K562 (cell line): ENCODE measurements around the gene LARP4B. TPM values are rescaled to one million over a fixed set of nuclear protein-coding genes. Genes with fewer than 3 reads are reported as not detected.

ENCODE experiments used
- ATAC-seq: fragments of 200-7000 bp; cut with Tn5 transposase; 3 replicates; pipeline ENCODE4 v1.9.1; 2020; ENCODE audit warnings: moderate library complexity
- BruUV-seq: library from RNA; stranded (reverse); fragments of 400-500 nt; replicated peaks from 2 replicates; lab custom pipeline; 2021; lab: Mats Ljungman, UMichigan
- CTCF ChIA-PET: fragments of 300-600 bp; formaldehyde crosslinking; extraction: SDS; loops from one replicate; lab custom pipeline; 2021; ENCODE audit warnings: low intra/inter-chr PET ratio; lab: Yijun Ruan, JAX
- POLR2A ChIA-PET: fragments of 300-600, 350-650 bp; sonication (Branson Sonifier 250); formaldehyde crosslinking; extraction: SDS; loops from one replicate; lab custom pipeline; 2021; ENCODE audit warnings: antibody characterized with exemption, inconsistent platforms; lab: Yijun Ruan, JAX
- DNase-seq, 4 experiments: peaks; one replicate each; pipeline versions ENCODE4 v3.0.0 to v3.0.0-alpha.2; 2011 to 2018; ENCODE audit warnings: low spot score in 3 of 4, mixed read lengths in 3 of 4; ENCODE audit errors: extremely low read depth in 1 of 4
- FAIRE-seq: peaks from 2 replicates; lab custom pipeline; 2011; peaks lifted over from hg19 to GRCh38; lab: Jason Lieb, UNC
- H2AFZ ChIP-seq: 2 replicates; pipeline ENCODE4 v1.6.0; 2011; ENCODE audit warnings: low read depth, low read length, control low read depth, inconsistent platforms
- H3K27ac ChIP-seq: fragments of 200-600 bp; 3 replicates; pipeline ENCODE4 v1.8.0; 2011; ENCODE audit warnings: low read depth, mild to moderate bottlenecking, control low read depth, inconsistent platforms, low read length, moderate library complexity, mixed read lengths; ENCODE audit errors: extremely low read depth
- H3K27me3 ChIP-seq, 2 experiments: fragments of 300-600 bp in 1 of 2; 2 replicates in 1 of 2; 3 replicates in 1 of 2; pipeline versions ENCODE4 v1.6.0 to v1.8.0; 2011; ENCODE audit warnings: inconsistent platforms in 2 of 2, low read length in 2 of 2, mild to moderate bottlenecking in 1 of 2, mixed read lengths in 1 of 2, moderate library complexity in 1 of 2; ENCODE audit not compliant: control insufficient read depth in 2 of 2, insufficient read depth in 2 of 2
- H3K36me3 ChIP-seq: fragments of 300-600 bp; 3 replicates; pipeline ENCODE4 v1.8.0; 2011; ENCODE audit warnings: mild to moderate bottlenecking, low read length, inconsistent platforms; ENCODE audit not compliant: control insufficient read depth, insufficient read depth
- H3K4me1 ChIP-seq, 2 experiments: fragments of 200-600 bp in 1 of 2; replicated peaks in 1 of 2; 2 replicates in 1 of 2; 3 replicates in 1 of 2; pipeline versions ENCODE4 v1.5.1 to v1.8.0; 2011; ENCODE audit warnings: inconsistent platforms in 2 of 2, low read length in 2 of 2, mild to moderate bottlenecking in 1 of 2, mixed read lengths in 1 of 2, moderate library complexity in 1 of 2; ENCODE audit not compliant: control insufficient read depth in 2 of 2, insufficient read depth in 2 of 2
- H3K4me2 ChIP-seq: 2 replicates; pipeline ENCODE4 v1.6.1; 2011; ENCODE audit warnings: low read length, control low read depth, inconsistent platforms, mixed read lengths; ENCODE audit not compliant: insufficient read depth
- H3K4me3 ChIP-seq: fragments of 200-600 bp; sonication (generic), shearing (Covaris generic); 2 replicates; pipeline ENCODE4 v1.5.1; 2016; ENCODE audit warnings: control low read depth, inconsistent platforms
- H3K79me2 ChIP-seq: fragments of 200-600 bp; 3 replicates; pipeline ENCODE4 v1.8.0; 2011; ENCODE audit warnings: low read length, inconsistent platforms; ENCODE audit not compliant: control insufficient read depth, insufficient read depth
- H3K9ac ChIP-seq, 2 experiments: 2 replicates each; pipeline versions ENCODE4 v1.6.0 to v1.6.1; 2011; ENCODE audit warnings: low read depth in 2 of 2, low read length in 2 of 2, control low read depth in 1 of 2, inconsistent platforms in 1 of 2, mild to moderate bottlenecking in 1 of 2, mixed read lengths in 1 of 2; ENCODE audit not compliant: insufficient read depth in 1 of 2
- H3K9me1 ChIP-seq: one replicate; pipeline ENCODE4 v1.6.0; 2011; ENCODE audit warnings: inconsistent platforms, mild to moderate bottlenecking, low read length, moderate library complexity; ENCODE audit not compliant: control insufficient read depth, insufficient read depth
- H3K9me3 ChIP-seq: replicated peaks from 2 replicates; pipeline ENCODE4 v1.5.1; 2011; ENCODE audit warnings: low read depth, low read length, inconsistent platforms; ENCODE audit not compliant: control insufficient read depth, insufficient read depth
- H4K20me1 ChIP-seq: replicated peaks from 2 replicates; pipeline ENCODE4 v1.6.1; 2011; ENCODE audit warnings: low read length, inconsistent platforms, mixed read lengths; ENCODE audit not compliant: control insufficient read depth, insufficient read depth
- BCOR ChIP-seq: fragments of 450-650 bp; IDR thresholded peaks from 2 replicates; pipeline ENCODE4 v1.6.1; 2016
- ERF ChIP-seq: fragments of 450-650 bp; formaldehyde crosslinking; IDR thresholded peaks from 2 replicates; pipeline ENCODE4 v1.4.0; 2020; ENCODE audit warnings: mild to moderate bottlenecking, mixed read lengths
- FOS ChIP-seq: IDR thresholded peaks from 3 replicates; pipeline ENCODE4 v1.6.1; 2011; ENCODE audit not compliant: insufficient read length; ENCODE audit errors: extremely low read depth
- HMG20B ChIP-seq: fragments of 250-450 bp; sonication (Bioruptor Pico); IDR thresholded peaks from 2 replicates; pipeline ENCODE4 v1.5.0; 2021; ENCODE audit warnings: mild to moderate bottlenecking
- ILK ChIP-seq: fragments of 450-650 bp; IDR thresholded peaks from 2 replicates; pipeline ENCODE4 v1.6.1; 2016; ENCODE audit warnings: missing genetic modification characterization, low read depth, mild to moderate bottlenecking, missing compliant biosample characterization, moderate library complexity, borderline replicate concordance
- KLF10 ChIP-seq: fragments of 250-450 bp; sonication (Bioruptor Pico); IDR thresholded peaks from 2 replicates; pipeline ENCODE4 v1.6.1; 2021; ENCODE audit warnings: matching md5 sums
- MECOM ChIP-seq: fragments of 250-450 bp; sonication (Bioruptor Pico); IDR thresholded peaks from 2 replicates; pipeline ENCODE4 v1.8.0; 2022; ENCODE audit warnings: inconsistent platforms
- SNAPC5 ChIP-seq: fragments of 250-450 bp; sonication (Bioruptor Pico); IDR thresholded peaks from 2 replicates; pipeline ENCODE4 v1.8.0; 2021; ENCODE audit warnings: moderate library complexity, mild to moderate bottlenecking, inconsistent platforms
- WGBS: fragments of 100-300 bp; shearing (Covaris generic); methylation state at CpG from one replicate; pipeline ENCODE4 v1.1.6; 2016; ENCODE audit warnings: low coverage, mixed read lengths; ENCODE audit not compliant: insufficient coverage; ENCODE audit errors: missing lambda C conversion rate; 5-methylcytosine and 5-hydroxymethylcytosine counted together
- in situ Hi-C: fragments of 300-500 bp; cut with MboI; formaldehyde crosslinking; loops from 4 replicates; pipeline ENCODE4 v1.15.0; 2018; ENCODE audit warnings: inconsistent platforms, mixed read lengths
- intact Hi-C: fragments of 100-400 bp; cut with micrococcal nuclease; formaldehyde crosslinking; loops from 2 replicates; pipeline ENCODE4 v1.14.2; 2022
- polyA plus RNA-seq, 8 experiments: library from polyadenylated mRNA; depleted of rRNA in 4 of 8; stranded (reverse) in 5 of 8; unstranded in 3 of 8; fragments of >200 nt; fragmentation: Nextera tagmentation in 2 of 8; fragmentation: Illumina TruSeq in 1 of 8; extraction: Ambion mirVana in 2 of 8; extraction: Trizol in 1 of 8; gene quantifications; 2 replicates each; pipeline versions ENCODE4 v1.2.1 to v1.2.3, GENCODE V29; 2011 to 2014; ENCODE audit warnings: inconsistent platforms in 1 of 8, missing spikeins in 1 of 8
- total RNA-seq, 7 experiments: library from RNA; depleted of rRNA in 6 of 7; stranded (reverse); fragments of >200 nt in 6 of 7; fragmentation: Illumina TruSeq in 2 of 7; extraction: Trizol in 2 of 7; gene quantifications; 2 replicates each; pipeline versions ENCODE4 v1.2.1 to v1.2.3, GENCODE V29; 2011 to 2021; ENCODE audit warnings: low replicate concordance in 1 of 7

The LARP4B gene
- total and polyA plus RNA-seq, 9 of the 15 experiments (the other 6 are each of a cell fraction or from before 2014, with no cell fraction given), result 11.8 to 130 (median 42.6) TPM

GRCh38 chr10:817371-817770 is 114.1 kb downstream of the LARP4B start:
- in situ Hi-C loops (no loop called here), intact Hi-C loops (no loop called here)
- H3K27me3 ChIP-seq, result no peaks in the 10 kb centered on the region
- no TSS peak for BruUV-seq
- TF ChIP-seq FOS (no peak), HMG20B (CRISPR knock-in tag) (no peak), MECOM (CRISPR knock-in tag) (no peak), SNAPC5 (CRISPR knock-in tag) (no peak), BCOR (no peak), KLF10 (no peak), ERF (CRISPR knock-in tag) (no peak), ILK (no peak)
- ATAC-seq (no peak), DNase-seq (no peak), FAIRE-seq (no peak)
- ChIA-PET POLR2A (interaction anchor here (0.6 kb wide), 1 partner anchor 12 kb away, joined by 3 read pairs; no protein-coding TSS in a partner anchor), CTCF (no interaction called here)
- no peak overlapping the region for H3K9ac ChIP-seq
- H3K4me3 ChIP-seq, result no peak overlapping the region
- H2AFZ ChIP-seq, result no peak overlapping the region
- WGBS, result 89% methylated on average over 6 of the region's 6 CpGs
- H3K9me1 ChIP-seq, result no peaks in the 10 kb centered on the region
- no peaks in the 10 kb centered on the region for H3K79me2 ChIP-seq
- H3K9me3 ChIP-seq, result no peaks in the 10 kb centered on the region
- H3K4me1 ChIP-seq, result peaks cover 0 to 4% of the 10 kb centered on the region in 2 experiments; a peak in 1 of 5 replicates
- H3K36me3 ChIP-seq, result peaks cover 94% of the 10 kb centered on the region
- no peak overlapping the region for H3K4me2 ChIP-seq
- H3K27ac ChIP-seq, result no peak overlapping the region
- H4K20me1 ChIP-seq, result no peaks in the 10 kb centered on the region; the same call in 1 of the 2 replicates
